Ramos (cell line): ENCODE data around the gene HOXD9.

Experiments used
- in situ Hi-C: fragments of 300-500 bp; cut with MboI; formaldehyde crosslinking; loops from one replicate; pipeline ENCODE4 v1.14.3; 2022; ENCODE audit warnings: low sequenced_read_pairs; ENCODE audit not compliant: unreplicated experiment

HOXD9 gene

DNA sequence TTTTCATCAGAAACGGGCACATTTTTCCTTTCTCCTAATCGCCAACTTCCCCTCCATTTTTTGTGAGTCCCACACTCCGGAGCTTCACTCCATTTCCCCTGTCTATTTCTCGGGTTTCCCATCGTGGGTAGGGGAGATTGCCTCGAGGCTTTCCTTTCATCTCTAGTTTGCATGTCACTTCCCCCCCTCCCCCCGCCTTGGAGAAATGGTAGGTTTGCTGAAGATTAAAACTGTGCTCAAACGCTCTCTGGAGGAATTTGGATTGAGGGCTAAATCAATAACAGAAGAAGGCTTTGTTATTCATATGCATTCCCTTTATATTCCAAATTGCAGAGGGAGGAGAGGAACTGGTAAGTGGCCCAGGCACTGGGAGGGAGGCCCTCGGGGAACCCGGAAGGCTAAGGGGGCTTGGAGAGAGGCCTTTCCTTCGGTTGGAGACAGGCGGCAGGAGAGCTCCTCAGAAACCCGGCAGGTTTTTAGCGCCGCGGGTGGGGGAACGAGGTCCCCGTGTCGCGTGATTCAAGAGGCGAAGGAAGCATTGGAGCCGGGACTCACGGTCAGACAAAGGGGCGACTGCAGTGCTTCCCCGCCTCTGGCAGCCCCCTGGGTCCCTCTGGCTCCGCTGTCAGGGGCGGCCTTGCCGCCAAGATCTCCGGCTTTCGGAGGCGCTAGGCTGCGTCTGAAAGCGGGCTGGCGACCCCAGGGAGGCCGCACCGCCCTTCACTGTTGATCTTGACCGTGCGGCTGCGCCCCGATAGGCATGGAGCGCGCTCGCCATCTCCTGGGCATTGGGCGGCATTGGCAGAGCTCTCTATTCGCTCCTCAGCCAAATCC lies 25.3 kb upstream of the HOXD9 start:
- in situ Hi-C loops, result loop anchor here (10.0 kb wide), 1 partner anchor 412 kb away; no protein-coding TSS in a partner anchor

DNA sequence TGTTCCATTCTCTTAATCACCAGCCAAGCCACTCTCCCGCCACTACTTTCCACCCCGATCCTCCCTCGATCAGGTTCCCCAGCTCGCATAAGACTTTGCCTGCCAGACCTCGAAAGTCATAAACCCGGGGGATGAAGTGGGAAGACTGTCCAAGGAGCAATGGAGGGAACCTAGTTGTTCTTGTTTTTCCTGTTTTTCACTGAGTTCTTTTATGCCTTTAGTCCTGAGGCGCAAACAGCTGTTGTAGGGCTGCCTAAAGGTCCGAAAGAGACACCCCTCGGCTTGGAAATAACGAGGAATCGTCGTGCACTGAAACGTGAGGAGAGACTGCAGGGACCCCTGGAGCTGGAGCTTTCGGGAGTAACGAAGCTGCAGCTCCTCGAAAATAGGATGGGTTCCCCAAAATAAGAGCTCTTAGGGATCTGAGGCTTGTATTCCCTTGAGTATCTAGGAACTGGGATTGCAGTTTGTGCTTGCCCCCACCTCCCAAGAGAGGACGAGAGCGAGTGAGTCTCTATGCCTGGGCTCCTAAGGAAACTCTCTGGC lies 24.6 kb upstream of the HOXD9 start:
- in situ Hi-C loops, result loop anchor here (10.0 kb wide), 1 partner anchor 413 kb away; no protein-coding TSS in a partner anchor

DNA sequence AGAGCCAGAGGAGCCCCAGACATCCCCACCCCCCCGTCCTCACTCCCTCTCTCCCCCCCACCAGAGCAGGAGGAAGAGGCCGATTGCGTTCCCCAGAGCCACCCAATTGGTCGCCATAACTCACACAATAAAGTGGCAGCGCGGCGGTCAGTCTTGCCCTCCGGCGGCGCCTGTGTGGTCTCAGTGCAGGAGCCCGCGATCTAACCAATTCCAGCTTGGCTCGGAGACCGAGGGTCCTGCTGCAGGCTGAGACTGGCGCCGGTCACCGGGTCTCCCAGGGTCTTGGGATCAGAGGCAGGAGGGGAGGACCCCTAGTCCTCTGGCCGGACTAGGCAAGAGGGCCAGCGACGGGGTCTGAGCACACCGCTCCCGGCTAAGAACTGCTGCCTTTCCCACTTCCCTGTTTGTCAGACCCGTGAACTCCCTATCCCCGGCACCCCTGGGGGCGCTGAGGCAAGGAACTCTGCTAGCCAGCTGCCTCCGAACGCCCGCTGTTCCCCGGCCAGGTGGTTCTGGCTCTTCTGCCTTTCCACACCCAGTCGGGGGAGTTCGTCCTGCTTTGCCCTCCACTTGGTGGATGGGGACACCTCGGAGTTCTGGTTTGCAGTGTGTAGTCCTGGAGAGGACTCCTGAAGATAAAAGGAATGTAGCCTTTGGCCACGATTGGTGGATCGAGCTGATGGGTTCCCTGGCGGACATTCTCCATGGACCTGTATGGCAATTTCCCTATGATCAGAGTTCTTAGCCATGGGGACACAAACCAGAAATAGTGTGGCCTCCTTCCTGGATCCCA lies 24.0 kb upstream of the HOXD9 start:
- in situ Hi-C loops, result loop anchor here (10.0 kb wide), 1 partner anchor 414 kb away; no protein-coding TSS in a partner anchor

DNA sequence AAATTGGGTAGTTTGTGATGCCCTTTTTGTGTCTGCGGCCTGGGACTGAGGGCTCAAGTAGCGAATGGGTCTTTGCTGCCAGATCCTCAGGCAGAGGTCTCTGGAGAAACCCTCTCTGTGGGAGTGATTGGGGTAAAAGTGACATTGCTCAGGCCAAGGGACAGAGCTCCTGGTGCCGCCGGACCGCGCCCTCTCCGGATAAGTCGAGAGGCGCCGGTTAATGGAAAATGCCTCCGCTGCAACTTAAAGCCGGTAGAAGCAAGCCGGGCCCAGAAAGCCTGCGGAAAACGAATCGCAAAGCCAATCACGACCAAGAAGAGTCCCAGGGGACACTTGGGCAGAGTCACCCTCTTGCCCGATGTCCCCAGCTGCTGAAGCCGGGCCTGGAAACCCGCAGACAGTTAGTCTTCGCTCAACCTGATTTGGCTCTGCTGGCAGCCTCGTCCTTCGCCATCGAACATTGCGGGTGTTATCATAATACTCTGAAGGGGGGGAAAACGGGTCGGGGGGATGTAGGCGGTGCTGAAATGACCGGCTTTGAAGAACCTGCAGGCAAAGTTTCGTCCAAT lies 23.3 kb upstream of the HOXD9 start:
- in situ Hi-C loops, result loop anchor here (10.0 kb wide), 1 partner anchor 414 kb away; no protein-coding TSS in a partner anchor

DNA sequence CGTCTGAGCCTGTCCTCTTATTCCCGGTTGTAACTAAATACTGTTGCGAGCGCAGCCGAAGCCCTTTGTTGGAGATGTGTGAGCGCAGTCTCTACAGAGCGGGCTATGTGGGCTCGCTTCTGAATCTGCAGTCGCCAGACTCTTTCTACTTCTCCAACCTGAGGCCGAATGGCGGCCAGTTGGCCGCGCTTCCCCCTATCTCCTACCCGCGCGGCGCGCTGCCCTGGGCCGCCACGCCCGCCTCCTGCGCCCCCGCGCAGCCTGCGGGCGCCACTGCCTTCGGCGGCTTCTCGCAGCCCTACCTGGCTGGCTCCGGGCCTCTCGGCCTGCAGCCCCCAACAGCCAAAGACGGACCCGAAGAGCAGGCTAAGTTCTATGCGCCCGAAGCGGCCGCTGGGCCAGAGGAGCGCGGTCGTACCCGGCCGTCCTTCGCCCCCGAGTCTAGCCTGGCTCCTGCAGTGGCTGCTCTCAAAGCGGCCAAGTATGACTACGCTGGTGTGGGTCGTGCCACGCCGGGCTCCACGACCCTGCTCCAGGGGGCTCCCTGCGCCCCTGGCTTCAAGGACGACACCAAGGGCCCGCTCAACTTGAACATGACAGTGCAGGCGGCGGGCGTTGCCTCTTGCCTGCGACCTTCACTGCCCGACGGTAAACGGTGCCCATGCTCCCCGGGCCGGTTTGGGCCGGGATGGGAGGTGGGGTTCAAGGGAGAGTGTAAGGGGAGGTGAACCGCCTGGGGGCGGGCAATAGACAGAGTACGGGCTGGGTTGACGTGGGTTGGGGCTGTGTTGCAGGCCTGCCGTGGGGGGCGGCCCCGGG lies 22.6 kb upstream of the HOXD9 start, which contains the start of gene HOXD12:
HOXD12 (plus strand) TSS at position 68 of the 819 bp plus-strand sequence; CDS start at position 75, 7 bp downstream.
- in situ Hi-C loops, result loop anchor here (10.0 to 25.0 kb wide), 2 partner anchors 415 to 738 kb away; no protein-coding TSS in a partner anchor

DNA sequence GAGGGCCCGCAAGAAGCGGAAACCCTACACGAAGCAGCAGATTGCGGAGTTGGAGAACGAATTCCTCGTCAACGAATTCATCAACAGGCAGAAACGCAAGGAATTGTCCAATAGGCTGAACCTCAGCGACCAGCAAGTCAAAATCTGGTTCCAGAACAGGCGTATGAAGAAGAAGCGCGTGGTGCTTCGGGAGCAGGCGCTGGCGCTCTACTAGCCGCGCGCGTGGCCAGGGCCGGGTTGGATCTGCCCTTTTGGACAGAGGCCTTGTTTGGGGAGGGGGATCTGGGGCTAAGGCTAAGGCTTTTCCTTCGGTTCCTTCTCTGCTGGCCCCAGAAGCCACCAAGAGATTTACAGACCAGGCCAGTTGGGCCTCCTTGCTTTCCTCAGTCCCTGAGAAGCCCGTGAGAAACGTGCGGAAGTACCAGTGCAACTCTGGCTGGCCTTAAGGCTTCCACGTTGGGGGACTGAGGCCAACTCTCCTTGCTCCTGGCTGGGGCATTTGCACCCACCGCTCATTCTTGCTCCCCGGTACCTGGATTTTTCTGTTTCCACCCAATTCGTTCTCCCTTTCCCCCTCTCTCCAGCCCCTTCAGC lies 21.9 kb upstream of the HOXD9 start:
- in situ Hi-C loops, result loop anchor here (25.0 kb wide), 1 partner anchor 738 kb away; no protein-coding TSS in a partner anchor

DNA sequence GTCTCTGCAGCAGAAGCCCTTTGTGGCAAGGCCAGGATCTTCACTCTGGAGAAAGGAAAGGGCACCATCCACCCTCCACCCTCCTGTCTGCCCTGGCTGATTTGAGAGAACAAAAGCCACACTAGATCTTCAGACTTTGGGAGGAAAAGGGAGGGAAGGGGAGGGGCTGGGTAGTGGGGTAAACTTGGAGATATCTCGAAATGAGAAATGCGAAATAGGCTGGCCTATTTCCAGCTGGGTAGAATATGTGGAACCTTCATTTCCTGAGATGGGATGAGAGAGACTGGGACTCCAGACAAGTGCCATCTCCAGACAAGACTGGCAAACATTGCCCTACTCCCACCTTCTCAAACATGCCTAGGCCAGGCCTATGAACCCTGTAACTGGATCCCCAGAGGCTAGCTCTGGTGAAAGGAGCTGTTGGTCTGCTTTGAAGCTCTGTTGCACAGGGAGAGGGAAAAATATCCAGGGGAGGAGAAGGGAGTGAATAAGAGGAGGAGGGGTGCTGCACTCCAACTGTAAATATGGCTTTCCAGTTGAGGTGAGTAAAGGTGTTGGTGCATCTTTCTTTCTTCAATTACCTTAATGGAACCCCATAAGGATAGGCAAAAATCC lies 21.2 kb upstream of the HOXD9 start:
- in situ Hi-C loops, result loop anchor here (25.0 kb wide), 1 partner anchor 739 kb away; no protein-coding TSS in a partner anchor

DNA sequence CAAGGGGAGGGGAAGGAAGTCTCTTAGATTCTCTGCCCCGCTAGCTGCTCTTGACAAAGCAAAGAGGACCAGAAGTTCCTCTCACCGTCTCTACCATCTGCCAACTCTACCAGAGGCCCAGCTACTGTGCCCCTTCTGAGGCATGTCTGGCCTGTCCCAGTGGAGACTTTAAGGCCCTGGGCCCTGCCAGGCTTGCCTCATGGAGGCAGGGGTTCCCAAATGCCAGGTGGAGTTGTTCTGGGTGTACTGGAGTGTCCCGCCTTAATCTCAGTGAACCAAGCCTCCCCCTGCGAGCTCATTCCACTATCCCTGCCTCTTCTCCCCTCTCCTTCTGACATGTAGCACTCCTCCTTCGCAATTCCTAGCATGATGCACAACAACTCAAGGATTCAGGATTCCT lies 20.7 kb upstream of the HOXD9 start:
- in situ Hi-C loops, result loop anchor here (25.0 kb wide), 1 partner anchor 740 kb away; no protein-coding TSS in a partner anchor

DNA sequence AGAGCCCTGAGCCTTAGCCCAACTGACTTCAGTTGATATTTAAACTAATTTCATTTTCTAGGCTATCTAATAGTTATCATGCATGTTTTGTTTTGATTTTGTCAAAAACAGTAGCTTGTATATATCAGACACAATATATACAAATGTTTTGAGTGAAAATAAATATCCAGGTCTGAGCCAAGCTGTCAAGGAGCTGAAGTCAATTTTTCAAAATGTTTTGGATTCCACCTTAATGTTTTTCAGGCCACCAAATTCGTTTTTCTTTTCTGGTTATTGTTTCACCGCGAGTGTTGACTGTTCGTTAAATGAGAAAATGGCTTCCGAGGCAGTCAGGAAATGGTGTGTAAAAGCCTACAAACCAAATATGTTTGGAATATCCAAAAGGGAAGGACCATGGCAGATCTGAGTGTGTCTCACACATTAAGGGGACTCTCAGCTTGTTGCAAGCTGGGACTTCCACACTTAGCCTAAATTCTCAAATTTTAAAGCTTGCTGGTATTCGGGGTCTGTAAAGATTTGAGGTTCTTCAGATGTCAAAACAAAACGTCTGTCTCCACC lies 20.1 kb upstream of the HOXD9 start:
- in situ Hi-C loops, result loop anchor here (25.0 kb wide), 1 partner anchor 740 kb away; no protein-coding TSS in a partner anchor

DNA sequence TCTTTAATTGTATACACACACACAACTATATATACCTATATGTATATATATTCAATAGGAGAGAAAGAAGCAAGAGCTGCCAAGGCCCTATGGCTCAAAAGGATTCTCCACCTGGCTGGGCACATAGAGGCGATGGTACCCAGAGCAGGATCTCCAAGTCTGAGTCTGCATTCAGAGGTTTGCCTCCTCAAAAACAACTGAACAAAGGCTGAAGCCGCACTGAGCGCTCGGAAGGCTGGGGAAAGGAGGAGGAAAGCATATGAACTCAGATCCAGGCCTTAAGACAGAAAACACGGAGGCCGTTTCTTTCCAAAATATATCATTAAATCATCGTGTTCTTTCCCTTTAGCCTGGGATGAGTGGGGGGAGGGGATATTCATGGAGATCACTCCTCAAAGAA lies 19.3 kb upstream of the HOXD9 start:
- in situ Hi-C loops, result loop anchor here (25.0 kb wide), 1 partner anchor 741 kb away; no protein-coding TSS in a partner anchor

DNA sequence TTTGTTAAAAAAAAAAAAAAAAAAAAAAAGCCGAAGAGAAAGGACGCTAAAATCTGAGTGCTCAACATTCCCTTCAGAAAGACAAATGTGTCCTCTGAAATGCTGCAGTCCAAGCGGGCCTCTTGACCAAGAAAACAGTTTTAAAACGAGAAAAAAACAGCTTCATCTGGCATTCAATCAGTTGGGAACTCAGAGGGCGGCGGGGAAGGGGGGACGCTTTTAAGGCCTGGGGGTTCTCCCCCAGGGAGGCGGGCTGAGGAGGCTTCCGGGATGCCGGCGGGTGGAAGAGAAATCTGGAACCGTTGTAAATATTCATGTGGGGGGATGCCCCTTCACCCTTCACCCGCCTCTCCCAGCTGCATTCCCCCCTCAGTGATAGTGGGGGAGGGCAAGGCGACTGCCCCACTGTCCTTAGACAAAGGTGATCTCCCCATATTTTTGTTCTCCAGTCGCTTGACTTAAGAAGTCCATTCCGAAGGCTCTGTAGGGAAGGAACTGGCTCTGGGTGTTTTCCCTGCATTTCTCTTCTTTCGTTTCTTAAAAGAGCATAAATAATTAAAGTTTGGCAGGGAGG lies 18.7 kb upstream of the HOXD9 start:
- in situ Hi-C loops, result loop anchor here (25.0 kb wide), 1 partner anchor 742 kb away; no protein-coding TSS in a partner anchor

DNA sequence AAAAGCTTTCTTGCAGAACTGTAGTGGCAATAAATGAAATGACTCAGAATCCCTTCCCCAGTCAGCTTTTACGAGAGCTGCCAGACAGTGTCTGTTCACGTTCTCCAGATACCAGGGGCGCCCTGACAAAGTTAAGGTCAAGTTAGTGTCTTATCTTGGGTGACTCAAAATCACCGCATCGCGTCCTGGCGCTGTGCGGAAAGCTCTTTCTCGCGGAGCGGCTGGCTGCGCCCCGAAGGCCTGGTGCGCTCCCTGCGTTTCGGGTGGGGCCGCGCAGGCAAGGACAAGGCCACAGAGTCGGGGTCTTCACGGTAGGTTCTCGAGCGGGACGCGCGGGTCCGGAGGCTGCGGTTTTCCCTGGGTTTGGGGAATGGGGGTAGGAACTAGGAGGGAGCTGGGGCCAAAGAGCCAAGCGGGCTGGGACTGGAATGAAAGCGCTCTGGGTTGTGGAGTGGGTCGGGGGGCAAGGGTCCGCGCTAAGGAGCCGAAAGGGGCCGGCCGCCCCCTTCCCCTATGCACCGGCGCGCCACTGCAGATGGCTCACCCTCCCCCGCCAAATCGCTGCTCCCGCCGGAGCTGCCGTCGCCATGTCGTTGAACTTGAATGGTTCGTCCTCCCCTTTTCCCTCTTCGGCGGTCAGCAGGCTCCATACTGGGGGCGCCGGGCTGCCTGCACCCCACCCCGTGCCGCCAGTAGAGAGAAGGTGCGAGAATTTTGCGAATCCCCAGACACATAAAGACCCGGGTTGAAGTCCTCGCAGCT lies 18.0 kb upstream of the HOXD9 start:
- in situ Hi-C loops, result loop anchor here (25.0 kb wide), 1 partner anchor 742 kb away; no protein-coding TSS in a partner anchor

- in situ Hi-C loops, result loop anchor here (25.0 kb wide), 1 partner anchor 743 kb away; no protein-coding TSS in a partner anchor
These were observed 17.3 kb upstream of the HOXD9 start for GRCh38 chr2:176105078-176105729.

- in situ Hi-C loops, result loop anchor here (25.0 kb wide), 1 partner anchor 744 kb away; no protein-coding TSS in a partner anchor
These were observed 16.6 kb upstream of the HOXD9 start for GRCh38 chr2:176105730-176106580.
